ENCODE data around the gene NPHP4. TPM values are rescaled to one million over a fixed set of nuclear protein-coding genes. Genes with fewer than 3 reads are reported as not detected.

The NPHP4 gene
- total and polyA plus RNA-seq, 10 of the 15 experiments (the other 5 are each of a cell fraction or from before 2014, with no cell fraction given), result 0.16 to 10.5 (median 3.1) TPM

- no peak for TF ChIP-seq CREM (IDR thresholded peaks at IDR 0.05; ENCODE audit: low read depth)
- no peak for TF ChIP-seq E2F4 (IDR thresholded peaks at IDR 0.05; ENCODE audit: low read depth, low read length)
- no peak for TF ChIP-seq HCFC1 (IDR thresholded peaks at IDR 0.05; ENCODE audit: low read length)
- no peak for TF ChIP-seq SMAD5 (IDR thresholded peaks at IDR 0.05; ENCODE audit: low read depth)
- TF ChIP-seq CHD2 (IDR thresholded peaks at IDR 0.05; ENCODE audit: borderline replicate concordance, low read depth, low read length), result no peak
- no peak for TF ChIP-seq ZNF384 (IDR thresholded peaks at IDR 0.05; ENCODE audit: borderline replicate concordance, low read depth, low read length)
- TF ChIP-seq STAT3 (IDR thresholded peaks at IDR 0.05; ENCODE audit: low read depth, low read length), result no peak
- CTCF ChIA-PET, result no interaction called here
- in situ Hi-C loops (cut with MboI), result no loop called here
These were observed 173.5 kb downstream of the NPHP4 start for GRCh38 chr1:5818755-5819154.

GRCh38 chr1:5815716-5816115 is 176.5 kb downstream of the NPHP4 start:
- intact Hi-C loops (cut with micrococcal nuclease; ENCODE audit: unreplicated experiment), result no loop called here
- in situ Hi-C loops (cut with MboI), result no loop called here
- ChIA-PET POLR2A (no interaction called here), SMC1A (ENCODE audit: uncharacterized antibody, unreplicated experiment) (no interaction called here), CTCF (no interaction called here), RAD21 (ENCODE audit: unreplicated experiment) (no interaction called here)
- DNase-seq (ENCODE audit: low read depth, low spot score) (no peak), ATAC-seq (no peak), FAIRE-seq (no peak)
- H3K4me2 ChIP-seq (ENCODE audit: control insufficient read depth, insufficient read depth), result no peak overlapping the region
- H4K20me1 ChIP-seq (ENCODE audit: control insufficient read depth, insufficient read depth), result no peaks in the 10 kb centered on the region
- no peaks in the 10 kb centered on the region for H3K9me3 ChIP-seq (replicated peaks; ENCODE audit: control insufficient read depth, insufficient read depth, low read length)
- H2AFZ ChIP-seq (ENCODE audit: control insufficient read depth, low read depth, low read length), result no peak overlapping the region
- no peaks in the 10 kb centered on the region for H3K4me1 ChIP-seq (ENCODE audit: control insufficient read depth, insufficient read depth, low read length)
- 46% methylated on average over 4 of the region's 4 CpGs for WGBS (ENCODE audit: insufficient coverage, insufficient replicate concordance, low lambda C conversion rate, missing lambda C conversion rate)
- BruUV-seq (replicated peaks), result no TSS peak
- 0 out of 2 replicates have a peak, but pooled peaks have one; percentile 40 for TF ChIP-seq ZBTB40 (IDR thresholded peaks at IDR 0.05; ENCODE audit: borderline replicate concordance)
- TF ChIP-seq TCF3 (IDR thresholded peaks at IDR 0.05; ENCODE audit: borderline replicate concordance, insufficient read depth, low read depth, low read length), result no peak
- no peak overlapping the region for H3K4me3 ChIP-seq
- H3K36me3 ChIP-seq (ENCODE audit: control insufficient read depth in 2 of 2, insufficient read depth in 2 of 2, low read length in 1 of 2), result no peaks in the 10 kb centered on the region
- H3K27ac ChIP-seq (ENCODE audit: control insufficient read depth, insufficient read depth), result no peak overlapping the region
- H3K79me2 ChIP-seq (ENCODE audit: control insufficient read depth, insufficient read depth, low read length), result no peaks in the 10 kb centered on the region
- no peak overlapping the region for H3K9ac ChIP-seq (ENCODE audit: control insufficient read depth, insufficient read depth, low read length)
- no peaks in the 10 kb centered on the region for H3K27me3 ChIP-seq (replicated peaks in 1 of 2; ENCODE audit: control insufficient read depth in 2 of 2, insufficient read depth in 2 of 2, low read length in 1 of 2)

More at GRCh38 chr1:5818755-5819154, 173.5 kb downstream of the NPHP4 start:
- H3K27me3 ChIP-seq (replicated peaks in 1 of 2; ENCODE audit: control insufficient read depth in 2 of 2, insufficient read depth in 2 of 2, low read length in 1 of 2), result no peaks in the 10 kb centered on the region
- ChIA-PET RAD21 (ENCODE audit: unreplicated experiment) (no interaction called here), SMC1A (ENCODE audit: uncharacterized antibody, unreplicated experiment) (no interaction called here), POLR2A (no interaction called here)
- H3K4me3 ChIP-seq, result no peak overlapping the region
- intact Hi-C loops (cut with micrococcal nuclease; ENCODE audit: unreplicated experiment), result no loop called here
- no peak overlapping the region for H3K27ac ChIP-seq (ENCODE audit: control insufficient read depth, insufficient read depth)
- BruUV-seq (replicated peaks), result no TSS peak
- no peak overlapping the region for H2AFZ ChIP-seq (ENCODE audit: control insufficient read depth, low read depth, low read length)
- no peaks in the 10 kb centered on the region for H4K20me1 ChIP-seq (ENCODE audit: control insufficient read depth, insufficient read depth)
- no peak overlapping the region for H3K4me2 ChIP-seq (ENCODE audit: control insufficient read depth, insufficient read depth)
- WGBS (ENCODE audit: insufficient coverage, insufficient replicate concordance, low lambda C conversion rate, missing lambda C conversion rate), result 35% methylated on average over 14 of the region's 14 CpGs
- no peaks in the 10 kb centered on the region for H3K36me3 ChIP-seq (ENCODE audit: control insufficient read depth in 2 of 2, insufficient read depth in 2 of 2, low read length in 1 of 2)
- H3K79me2 ChIP-seq (ENCODE audit: control insufficient read depth, insufficient read depth, low read length), result no peaks in the 10 kb centered on the region
- no peaks in the 10 kb centered on the region for H3K9me3 ChIP-seq (replicated peaks; ENCODE audit: control insufficient read depth, insufficient read depth, low read length)
- DNase-seq (ENCODE audit: low read depth, low spot score), result no peak
- no peak overlapping the region for H3K9ac ChIP-seq (ENCODE audit: control insufficient read depth, insufficient read depth, low read length)
- no peak for ATAC-seq
- H3K4me1 ChIP-seq (ENCODE audit: control insufficient read depth, insufficient read depth, low read length), result no peaks in the 10 kb centered on the region
- no peak for FAIRE-seq

Data from GM12878 (cell line).